K562 (cell line): ENCODE measurements around the gene SUDS3. TPM values are rescaled to one million over a fixed set of nuclear protein-coding genes. Genes with fewer than 3 reads are reported as not detected.

Source experiments
- ATAC-seq: fragments of 200-7000 bp; cut with Tn5 transposase; 3 replicates; pipeline ENCODE4 v1.9.1; 2020; ENCODE audit warnings: moderate library complexity
- BruUV-seq: library from RNA; stranded (reverse); fragments of 400-500 nt; replicated peaks from 2 replicates; lab custom pipeline; 2021; lab: Mats Ljungman, UMichigan
- CTCF ChIA-PET: fragments of 300-600 bp; formaldehyde crosslinking; extraction: SDS; loops from one replicate; lab custom pipeline; 2021; ENCODE audit warnings: low intra/inter-chr PET ratio; lab: Yijun Ruan, JAX
- POLR2A ChIA-PET: fragments of 300-600, 350-650 bp; sonication (Branson Sonifier 250); formaldehyde crosslinking; extraction: SDS; loops from one replicate; lab custom pipeline; 2021; ENCODE audit warnings: antibody characterized with exemption, inconsistent platforms; lab: Yijun Ruan, JAX
- DNase-seq, 4 experiments: peaks; one replicate each; pipeline versions ENCODE4 v3.0.0 to v3.0.0-alpha.2; 2011 to 2018; ENCODE audit warnings: low spot score in 3 of 4, mixed read lengths in 3 of 4; ENCODE audit errors: extremely low read depth in 1 of 4
- FAIRE-seq: peaks from 2 replicates; lab custom pipeline; 2011; peaks lifted over from hg19 to GRCh38; lab: Jason Lieb, UNC
- H2AFZ ChIP-seq: 2 replicates; pipeline ENCODE4 v1.6.0; 2011; ENCODE audit warnings: low read depth, low read length, control low read depth, inconsistent platforms
- H3K27ac ChIP-seq: fragments of 200-600 bp; 3 replicates; pipeline ENCODE4 v1.8.0; 2011; ENCODE audit warnings: low read depth, mild to moderate bottlenecking, control low read depth, inconsistent platforms, low read length, moderate library complexity, mixed read lengths; ENCODE audit errors: extremely low read depth
- H3K27me3 ChIP-seq, 2 experiments: fragments of 300-600 bp in 1 of 2; 2 replicates in 1 of 2; 3 replicates in 1 of 2; pipeline versions ENCODE4 v1.6.0 to v1.8.0; 2011; ENCODE audit warnings: inconsistent platforms in 2 of 2, low read length in 2 of 2, mild to moderate bottlenecking in 1 of 2, mixed read lengths in 1 of 2, moderate library complexity in 1 of 2; ENCODE audit not compliant: control insufficient read depth in 2 of 2, insufficient read depth in 2 of 2
- H3K36me3 ChIP-seq: fragments of 300-600 bp; 3 replicates; pipeline ENCODE4 v1.8.0; 2011; ENCODE audit warnings: mild to moderate bottlenecking, low read length, inconsistent platforms; ENCODE audit not compliant: control insufficient read depth, insufficient read depth
- H3K4me1 ChIP-seq, 2 experiments: fragments of 200-600 bp in 1 of 2; replicated peaks in 1 of 2; 2 replicates in 1 of 2; 3 replicates in 1 of 2; pipeline versions ENCODE4 v1.5.1 to v1.8.0; 2011; ENCODE audit warnings: inconsistent platforms in 2 of 2, low read length in 2 of 2, mild to moderate bottlenecking in 1 of 2, mixed read lengths in 1 of 2, moderate library complexity in 1 of 2; ENCODE audit not compliant: control insufficient read depth in 2 of 2, insufficient read depth in 2 of 2
- H3K4me2 ChIP-seq: 2 replicates; pipeline ENCODE4 v1.6.1; 2011; ENCODE audit warnings: low read length, control low read depth, inconsistent platforms, mixed read lengths; ENCODE audit not compliant: insufficient read depth
- H3K4me3 ChIP-seq: fragments of 200-600 bp; sonication (generic), shearing (Covaris generic); 2 replicates; pipeline ENCODE4 v1.5.1; 2016; ENCODE audit warnings: control low read depth, inconsistent platforms
- H3K79me2 ChIP-seq: fragments of 200-600 bp; 3 replicates; pipeline ENCODE4 v1.8.0; 2011; ENCODE audit warnings: low read length, inconsistent platforms; ENCODE audit not compliant: control insufficient read depth, insufficient read depth
- H3K9ac ChIP-seq, 2 experiments: 2 replicates each; pipeline versions ENCODE4 v1.6.0 to v1.6.1; 2011; ENCODE audit warnings: low read depth in 2 of 2, low read length in 2 of 2, control low read depth in 1 of 2, inconsistent platforms in 1 of 2, mild to moderate bottlenecking in 1 of 2, mixed read lengths in 1 of 2; ENCODE audit not compliant: insufficient read depth in 1 of 2
- H3K9me1 ChIP-seq: one replicate; pipeline ENCODE4 v1.6.0; 2011; ENCODE audit warnings: inconsistent platforms, mild to moderate bottlenecking, low read length, moderate library complexity; ENCODE audit not compliant: control insufficient read depth, insufficient read depth
- H3K9me3 ChIP-seq: replicated peaks from 2 replicates; pipeline ENCODE4 v1.5.1; 2011; ENCODE audit warnings: low read depth, low read length, inconsistent platforms; ENCODE audit not compliant: control insufficient read depth, insufficient read depth
- H4K20me1 ChIP-seq: replicated peaks from 2 replicates; pipeline ENCODE4 v1.6.1; 2011; ENCODE audit warnings: low read length, inconsistent platforms, mixed read lengths; ENCODE audit not compliant: control insufficient read depth, insufficient read depth
- ATF1 ChIP-seq, 2 experiments: fragments of 450-650 bp in 1 of 2; IDR thresholded peaks; 2 replicates each; pipeline ENCODE4 v1.6.1; 2016; ENCODE audit warnings: missing compliant biosample characterization in 1 of 2, missing genetic modification characterization in 1 of 2
- BDP1 ChIP-seq: IDR thresholded peaks from 3 replicates; pipeline ENCODE4 v1.6.1; 2011; ENCODE audit not compliant: insufficient read length, insufficient read depth
- GTF2A2 ChIP-seq: IDR thresholded peaks from 2 replicates; pipeline ENCODE4 v1.6.1; 2016; ENCODE audit warnings: mild to moderate bottlenecking, missing genetic modification characterization, missing compliant biosample characterization
- ID3 ChIP-seq, 2 experiments: fragments of 250-450 bp in 1 of 2; fragments of 450-650 bp in 1 of 2; sonication (Bioruptor Pico) in 1 of 2; IDR thresholded peaks; 2 replicates each; pipeline versions ENCODE4 v1.6.1 to v1.8.0; 2016 to 2021; ENCODE audit warnings: mild to moderate bottlenecking in 2 of 2, moderate library complexity in 2 of 2, missing compliant biosample characterization in 1 of 2, missing genetic modification characterization in 1 of 2
- KLF13 ChIP-seq: fragments of 450-650 bp; IDR thresholded peaks from 2 replicates; pipeline ENCODE4 v1.6.1; 2016; ENCODE audit warnings: missing genetic modification characterization, low read depth, mild to moderate bottlenecking, missing compliant biosample characterization, moderate library complexity, borderline replicate concordance
- KLF16 ChIP-seq: IDR thresholded peaks from 2 replicates; pipeline ENCODE4 v1.6.1; 2016; ENCODE audit warnings: antibody characterized with exemption
- LCOR ChIP-seq: sonication (generic); formaldehyde crosslinking; IDR thresholded peaks from 2 replicates; pipeline ENCODE4 v1.8.0; 2022; ENCODE audit warnings: mild to moderate bottlenecking, missing genetic modification reagents
- MAFG ChIP-seq: fragments of 450-650 bp; conservative IDR thresholded peaks from 2 replicates; pipeline ENCODE4 v1.6.1; 2016; ENCODE audit warnings: missing genetic modification characterization, missing compliant biosample characterization
- RBM39 ChIP-seq: fragments of 200-400 bp; formaldehyde crosslinking; optimal IDR thresholded peaks from 2 replicates; pipeline ENCODE3; 2018; ENCODE audit warnings: low read depth, low read length
- SIN3A ChIP-seq, 2 experiments: fragments of 150-350 bp in 1 of 2; IDR thresholded peaks; 2 replicates each; pipeline ENCODE4 v1.6.1; 2011 to 2016; ENCODE audit warnings: borderline replicate concordance in 2 of 2, low read depth in 2 of 2, low read length in 2 of 2, mild to moderate bottlenecking in 2 of 2, moderate library complexity in 2 of 2; ENCODE audit not compliant: control insufficient read depth in 1 of 2
- SRF ChIP-seq, 2 experiments: fragments of 250-450, 450-650 bp in 1 of 2; sonication (Bioruptor Pico) in 1 of 2; sonication (generic) in 1 of 2; formaldehyde crosslinking; IDR thresholded peaks; 2 replicates each; pipeline versions ENCODE4 v1.5.0 to v1.5.1; 2020 to 2022; ENCODE audit warnings: mild to moderate bottlenecking in 1 of 2, missing genetic modification reagents in 1 of 2
- TCF7 ChIP-seq: sonication (generic); IDR thresholded peaks from 2 replicates; pipeline ENCODE4 v1.6.1; 2016; ENCODE audit warnings: antibody characterized with exemption, borderline replicate concordance
- TOE1 ChIP-seq, 2 experiments: fragments of 450-650 bp in 1 of 2; sonication (generic) in 1 of 2; formaldehyde crosslinking in 1 of 2; IDR thresholded peaks; 2 replicates each; pipeline versions ENCODE4 v1.7.1 to v1.8.0; 2016 to 2022; ENCODE audit warnings: borderline replicate concordance in 2 of 2, mild to moderate bottlenecking in 2 of 2, antibody characterized with exemption in 1 of 2, inconsistent platforms in 1 of 2, low read depth in 1 of 2, missing genetic modification reagents in 1 of 2, moderate library complexity in 1 of 2
- ZNF780A ChIP-seq: fragments of 250-450 bp; sonication (Bioruptor Pico); IDR thresholded peaks from 2 replicates; pipeline ENCODE4 v1.5.0; 2021; ENCODE audit warnings: mild to moderate bottlenecking
- WGBS: fragments of 100-300 bp; shearing (Covaris generic); methylation state at CpG from one replicate; pipeline ENCODE4 v1.1.6; 2016; ENCODE audit warnings: low coverage, mixed read lengths; ENCODE audit not compliant: insufficient coverage; ENCODE audit errors: missing lambda C conversion rate; 5-methylcytosine and 5-hydroxymethylcytosine counted together
- in situ Hi-C: fragments of 300-500 bp; cut with MboI; formaldehyde crosslinking; loops from 4 replicates; pipeline ENCODE4 v1.15.0; 2018; ENCODE audit warnings: inconsistent platforms, mixed read lengths
- intact Hi-C: fragments of 100-400 bp; cut with micrococcal nuclease; formaldehyde crosslinking; loops from 2 replicates; pipeline ENCODE4 v1.14.2; 2022
- polyA plus RNA-seq, 8 experiments: library from polyadenylated mRNA; depleted of rRNA in 4 of 8; stranded (reverse) in 5 of 8; unstranded in 3 of 8; fragments of >200 nt; fragmentation: Nextera tagmentation in 2 of 8; fragmentation: Illumina TruSeq in 1 of 8; extraction: Ambion mirVana in 2 of 8; extraction: Trizol in 1 of 8; gene quantifications; 2 replicates each; pipeline versions ENCODE4 v1.2.1 to v1.2.3, GENCODE V29; 2011 to 2014; ENCODE audit warnings: inconsistent platforms in 1 of 8, missing spikeins in 1 of 8
- total RNA-seq, 7 experiments: library from RNA; depleted of rRNA in 6 of 7; stranded (reverse); fragments of >200 nt in 6 of 7; fragmentation: Illumina TruSeq in 2 of 7; extraction: Trizol in 2 of 7; gene quantifications; 2 replicates each; pipeline versions ENCODE4 v1.2.1 to v1.2.3, GENCODE V29; 2011 to 2021; ENCODE audit warnings: low replicate concordance in 1 of 7
- TF ChIP-seq, protein P1 (sequence below): fragments of 250-450 bp; sonication (Bioruptor Pico); IDR thresholded peaks from 2 replicates; pipeline ENCODE4 v1.5.0; 2022; ENCODE audit warnings: mild to moderate bottlenecking

Gene SUDS3
- total and polyA plus RNA-seq, 9 of the 15 experiments (the other 6 are each of a cell fraction or from before 2014, with no cell fraction given), result 6.6 to 30.5 (median 23.3) TPM

DNA sequence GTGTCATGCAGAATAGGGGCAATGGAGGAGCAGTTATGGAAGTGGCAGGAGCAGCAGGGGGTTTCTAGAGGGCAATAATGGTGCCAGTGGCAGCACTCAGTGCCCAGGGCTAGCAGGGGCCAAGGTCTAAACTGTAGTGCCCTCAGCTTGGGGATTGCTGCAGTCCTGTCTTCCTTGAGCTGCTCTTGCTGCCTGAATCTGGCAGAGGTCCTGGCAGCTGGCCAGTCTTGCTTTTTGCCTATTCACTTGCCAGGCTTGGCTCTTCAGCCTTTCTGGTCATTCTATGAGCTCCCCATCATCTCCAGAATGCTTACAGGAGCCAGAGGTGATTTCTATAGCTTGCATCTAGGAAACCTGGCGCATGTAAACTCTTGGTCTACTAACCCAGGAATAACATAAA, 72.0 kb downstream of the SUDS3 start:
- no peak overlapping the region for H3K9ac ChIP-seq
- H3K9me3 ChIP-seq, result no peaks in the 10 kb centered on the region
- BruUV-seq, result no TSS peak
- CTCF ChIA-PET, result no interaction called here
- no peak overlapping the region for H2AFZ ChIP-seq
- H3K4me2 ChIP-seq, result no peak overlapping the region
- H3K27me3 ChIP-seq, result no peaks in the 10 kb centered on the region; a peak in 1 of 5 replicates
- WGBS, result 0% methylated on average over 1 of the region's 1 CpG
- no peak overlapping the region for H3K4me3 ChIP-seq
- H3K9me1 ChIP-seq, result no peaks in the 10 kb centered on the region
- no peak overlapping the region for H3K27ac ChIP-seq
- no peak for DNase-seq
- POLR2A ChIA-PET, result no interaction called here
- in situ Hi-C loops (no loop called here), intact Hi-C loops (no loop called here)
- no peak for ATAC-seq
- no peaks in the 10 kb centered on the region for H3K36me3 ChIP-seq
- no peaks in the 10 kb centered on the region for H3K79me2 ChIP-seq
- no peaks in the 10 kb centered on the region for H4K20me1 ChIP-seq
- no peak for FAIRE-seq
- H3K4me1 ChIP-seq, result no peaks in the 10 kb centered on the region
- TF ChIP-seq KLF16, result no peak
- no peak for TF ChIP-seq BDP1
- TF ChIP-seq SRF (CRISPR knock-in tag; IDR thresholded peaks at IDR 0.05), result no peak
- TF ChIP-seq KLF13 (tag), result no peak
- TF ChIP-seq MAFG (tag), result no peak
- no peak for TF ChIP-seq ID3 (CRISPR knock-in tag; IDR thresholded peaks at IDR 0.05)
- no peak for TF ChIP-seq ID3 (tag; IDR thresholded peaks at IDR 0.05)
- TF ChIP-seq SIN3A (IDR thresholded peaks at IDR 0.05; ENCODE audit: borderline replicate concordance in 2 of 2, control insufficient read depth in 1 of 2, low read depth in 2 of 2, low read length in 2 of 2), result no peak
- no peak for TF ChIP-seq ZNF780A (CRISPR knock-in tag)
- TF ChIP-seq ATF1 (CRISPR knock-in tag; IDR thresholded peaks at IDR 0.05), result no peak
- TF ChIP-seq ATF1 (tag; IDR thresholded peaks at IDR 0.05), result no peak
- no peak for TF ChIP-seq TOE1 (IDR thresholded peaks at IDR 0.05; ENCODE audit: borderline replicate concordance)
- TF ChIP-seq TOE1 (CRISPR knock-in tag; IDR thresholded peaks at IDR 0.05; ENCODE audit: borderline replicate concordance, low read depth), result no peak
- TF ChIP-seq TCF7, result no peak
- TF ChIP-seq RBM39, result no peak
- no peak for TF ChIP-seq GTF2A2 (tag)
- TF ChIP-seq, protein P1, sequence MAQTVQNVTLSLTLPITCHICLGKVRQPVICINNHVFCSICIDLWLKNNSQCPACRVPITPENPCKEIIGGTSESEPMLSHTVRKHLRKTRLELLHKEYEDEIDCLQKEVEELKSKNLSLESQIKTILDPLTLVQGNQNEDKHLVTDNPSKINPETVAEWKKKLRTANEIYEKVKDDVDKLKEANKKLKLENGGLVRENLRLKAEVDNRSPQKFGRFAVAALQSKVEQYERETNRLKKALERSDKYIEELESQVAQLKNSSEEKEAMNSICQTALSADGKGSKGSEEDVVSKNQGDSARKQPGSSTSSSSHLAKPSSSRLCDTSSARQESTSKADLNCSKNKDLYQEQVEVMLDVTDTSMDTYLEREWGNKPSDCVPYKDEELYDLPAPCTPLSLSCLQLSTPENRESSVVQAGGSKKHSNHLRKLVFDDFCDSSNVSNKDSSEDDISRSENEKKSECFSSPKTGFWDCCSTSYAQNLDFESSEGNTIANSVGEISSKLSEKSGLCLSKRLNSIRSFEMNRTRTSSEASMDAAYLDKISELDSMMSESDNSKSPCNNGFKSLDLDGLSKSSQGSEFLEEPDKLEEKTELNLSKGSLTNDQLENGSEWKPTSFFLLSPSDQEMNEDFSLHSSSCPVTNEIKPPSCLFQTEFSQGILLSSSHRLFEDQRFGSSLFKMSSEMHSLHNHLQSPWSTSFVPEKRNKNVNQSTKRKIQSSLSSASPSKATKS (CRISPR knock-in tag), result no peak
- TF ChIP-seq LCOR, result no peak
